DMS114 treated with DMSO at 0.1 percent for 48 hours (cell line): ENCODE measurements around the gene TBXAS1.

Source experiments
- DNase-seq: peaks from one replicate; lab custom pipeline; 2025; ENCODE audit not compliant: unreplicated experiment; lab: John Stamatoyannopoulos, UW

Gene TBXAS1

DNA sequence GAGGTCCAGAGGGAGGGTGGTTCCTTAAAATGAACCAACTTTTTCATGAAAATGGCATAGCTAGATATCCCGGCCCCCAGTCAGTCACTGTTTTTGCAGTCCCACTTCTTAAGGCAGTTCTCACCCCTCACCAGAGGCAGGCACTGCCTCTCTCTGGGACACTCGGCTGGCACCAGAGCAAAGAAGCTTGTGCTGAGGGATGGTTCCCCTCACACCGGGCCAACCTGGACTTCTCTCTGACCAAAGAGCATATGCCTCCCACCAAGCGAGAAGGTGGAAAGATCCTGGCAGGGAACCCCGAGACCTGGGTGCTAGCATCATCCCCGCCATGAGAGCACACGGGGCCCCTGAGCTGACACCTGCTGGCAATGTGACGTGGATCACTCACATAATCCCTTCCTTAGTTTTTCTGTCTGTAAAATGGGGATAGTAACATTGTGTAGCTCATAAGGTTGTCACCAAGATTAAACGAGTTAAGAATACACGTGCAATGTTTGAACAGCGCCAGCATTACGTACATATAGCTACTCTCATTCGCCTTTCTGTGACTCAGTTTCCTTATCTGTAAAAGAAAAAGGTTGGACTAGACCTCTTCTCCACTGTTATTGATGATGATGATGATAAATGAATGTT lies 145.2 kb downstream of the TBXAS1 start:
- DNase-seq = no peak

GRCh38 chr7:139976055-139976837 lies 147.2 kb downstream of the TBXAS1 start:
- DNase-seq = no peak

DNA sequence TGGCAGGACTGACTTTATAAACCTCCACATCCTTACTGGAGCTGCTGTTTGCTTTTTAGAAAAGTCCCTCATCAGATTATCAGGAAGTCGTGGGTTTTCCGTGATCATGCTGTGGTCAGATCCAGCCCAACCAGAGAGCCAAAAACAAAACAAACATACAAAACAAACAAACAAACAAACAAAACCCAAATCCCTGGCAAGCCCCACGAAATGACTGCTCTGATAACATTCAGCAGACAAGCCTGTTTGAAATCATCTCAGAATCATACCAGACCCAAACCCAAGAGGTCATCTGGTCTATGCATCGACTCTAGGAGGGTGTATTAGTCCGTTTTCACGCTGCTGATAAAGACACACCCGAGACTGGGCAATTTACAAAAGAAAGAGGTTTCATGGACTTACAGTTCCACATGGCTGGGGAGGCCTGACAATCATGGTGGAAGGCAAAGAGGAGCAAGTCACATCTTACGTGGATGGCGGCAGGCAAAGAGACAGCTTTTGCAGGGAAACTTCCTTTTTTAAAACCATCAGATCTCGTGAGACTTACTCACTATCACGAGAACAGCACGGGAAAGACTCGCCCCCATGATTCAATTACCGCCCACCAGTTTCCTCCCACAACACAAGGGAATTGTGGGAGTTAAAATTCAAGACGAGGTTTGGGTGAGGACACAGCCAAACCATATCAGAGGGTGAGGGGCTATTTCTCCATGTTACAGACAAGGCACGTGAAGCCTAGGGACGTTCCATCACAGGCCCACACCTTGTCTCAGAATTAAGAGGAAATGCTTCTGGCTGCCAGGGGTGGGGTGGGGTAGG lies 148.0 kb downstream of the TBXAS1 start:
- DNase-seq = no peak

GRCh38 chr7:139981511-139981895 lies 152.4 kb downstream of the TBXAS1 start:
- DNase-seq = no peak

GRCh38 chr7:139982927-139983920 lies 154.2 kb downstream of the TBXAS1 start:
- no peak for DNase-seq

GRCh38 chr7:139984642-139985539 lies 155.8 kb downstream of the TBXAS1 start:
- DNase-seq = no peak

DNA sequence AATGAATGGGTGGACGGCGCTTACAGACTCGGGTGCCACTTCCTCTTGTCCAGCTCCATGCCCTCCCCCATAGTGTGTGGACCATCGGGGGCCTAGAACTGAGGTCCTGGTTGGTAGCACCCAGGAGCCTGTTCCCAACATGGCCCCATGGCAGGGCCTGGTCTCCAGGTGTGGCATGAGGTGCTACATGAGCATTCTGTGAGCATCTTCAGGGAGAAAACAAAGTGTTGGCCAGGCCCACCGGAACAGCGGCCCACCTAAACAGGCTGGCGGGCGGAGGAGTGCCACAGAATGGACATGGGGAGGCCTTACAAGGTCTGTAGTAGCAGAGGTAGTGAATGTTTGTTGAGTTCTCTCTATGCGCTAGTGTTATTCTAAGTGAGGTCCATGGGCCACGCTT lies 156.7 kb downstream of the TBXAS1 start:
- no peak for DNase-seq

DNA sequence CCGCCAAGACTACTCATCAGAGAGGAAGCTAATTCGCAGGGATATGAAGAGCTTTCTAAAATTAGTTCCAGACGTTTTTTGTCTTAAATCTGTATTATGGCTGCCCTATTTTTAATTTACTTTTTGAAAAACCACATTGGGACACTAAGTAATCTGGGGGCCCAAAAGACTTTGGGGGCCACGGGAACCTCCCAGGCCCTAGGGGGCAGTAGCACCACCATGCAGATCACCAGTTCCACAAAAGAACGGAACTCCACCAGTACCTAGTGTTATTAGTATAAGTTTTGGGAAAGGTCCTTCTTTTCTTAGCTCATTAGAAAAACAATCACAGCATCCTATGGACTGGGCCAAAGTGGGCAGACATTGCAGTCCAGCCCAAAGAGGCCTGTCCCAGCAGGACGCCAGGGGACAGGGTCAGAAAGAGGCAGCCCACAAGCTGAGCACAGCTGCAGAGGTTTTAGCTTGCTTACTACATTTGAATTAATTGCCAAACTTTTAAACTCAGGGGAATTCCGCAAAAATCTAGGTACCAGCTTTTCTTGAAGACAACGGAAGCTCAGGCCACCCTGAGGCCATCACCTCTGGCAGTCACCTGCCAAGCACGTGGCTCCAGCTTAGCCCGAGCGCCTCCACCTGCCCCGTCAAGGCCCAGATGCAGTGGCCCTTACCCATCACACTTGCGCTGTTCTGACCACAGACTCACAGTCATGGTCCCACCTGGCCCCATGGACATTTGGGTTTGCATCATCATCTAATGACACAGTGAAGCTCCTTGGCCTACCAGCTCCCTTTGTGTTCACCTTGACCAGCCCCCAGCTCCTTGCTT lies 158.8 kb downstream of the TBXAS1 start:
- no peak for DNase-seq

DNA sequence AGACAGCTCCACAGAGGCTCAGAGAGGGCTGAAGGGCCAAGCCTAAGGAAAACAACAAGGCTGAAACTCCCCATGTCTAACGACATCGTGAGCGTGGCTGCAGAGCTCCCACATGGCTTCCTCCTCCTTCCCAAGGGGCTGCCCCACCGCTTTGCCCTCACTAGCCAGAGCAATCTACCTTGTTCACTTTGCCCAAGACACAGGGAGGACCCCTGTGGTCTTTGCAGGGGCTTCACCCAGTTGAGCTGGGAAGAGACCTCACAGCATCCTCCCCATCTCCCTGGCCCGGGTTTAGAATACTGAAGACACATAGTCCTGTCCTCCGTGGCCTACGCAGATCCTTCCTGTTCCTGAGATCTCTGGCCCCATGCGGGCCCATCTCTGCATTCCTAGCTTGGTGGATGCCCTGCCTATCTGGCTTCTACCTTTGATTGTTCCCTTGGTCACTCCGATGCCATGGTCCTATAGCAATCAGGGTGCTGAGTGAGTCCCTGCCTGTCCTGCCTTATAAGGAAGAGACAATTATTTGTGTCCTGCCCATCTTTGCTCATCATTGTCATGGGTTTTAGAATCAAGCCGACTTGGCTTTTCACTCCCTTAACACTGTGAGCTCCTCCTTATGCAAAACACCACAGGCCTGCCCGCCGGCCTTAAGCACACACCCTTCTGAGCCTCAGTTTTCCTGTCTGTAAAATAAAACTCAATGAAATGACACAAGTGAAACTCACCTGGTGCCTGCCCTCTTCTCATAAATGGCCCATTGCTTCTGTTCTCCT lies 160.5 kb downstream of the TBXAS1 start:
- DNase-seq = no peak

- no peak for DNase-seq
Measured at GRCh38 chr7:139990142-139990535, 161.1 kb downstream of the TBXAS1 start.

GRCh38 chr7:139990571-139991268 lies 161.7 kb downstream of the TBXAS1 start:
- no peak for DNase-seq

GRCh38 chr7:139991269-139991666 lies 162.2 kb downstream of the TBXAS1 start:
- no peak for DNase-seq

GRCh38 chr7:139991911-139992310 lies 162.8 kb downstream of the TBXAS1 start:
- DNase-seq = no peak

DNA sequence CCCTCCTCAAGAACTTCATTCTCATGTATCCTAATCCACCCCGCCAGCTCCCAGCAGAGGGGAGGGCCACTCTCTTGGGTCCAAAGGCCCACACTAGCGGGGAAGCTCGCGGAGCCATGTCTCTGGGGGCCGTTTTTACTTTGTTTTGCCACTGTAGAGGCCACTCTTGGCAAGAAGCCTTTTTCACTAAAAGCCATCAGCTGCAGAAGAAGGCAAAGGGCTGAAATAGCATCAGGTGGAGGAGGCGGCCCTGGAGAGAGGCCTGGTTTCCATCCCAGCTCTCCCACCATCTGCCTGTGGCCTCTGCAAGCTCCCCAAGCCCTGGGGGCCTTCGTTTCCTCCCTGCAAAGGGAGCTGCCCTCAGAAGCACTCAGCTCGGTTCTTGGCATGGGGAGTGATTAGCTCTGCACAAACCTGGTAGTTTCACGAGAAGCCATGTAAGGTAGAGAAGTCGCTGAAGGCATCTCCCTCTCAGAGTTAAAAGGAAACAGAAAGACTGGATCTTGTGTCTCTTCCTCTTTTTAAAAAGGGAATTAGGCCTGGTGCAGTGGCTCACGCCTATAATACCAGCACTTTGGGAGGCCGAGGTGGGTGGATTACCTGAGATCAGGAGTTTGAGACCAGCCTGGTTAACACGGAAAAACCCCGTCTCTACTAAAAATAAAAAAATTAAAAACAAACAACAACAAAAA lies 163.4 kb downstream of the TBXAS1 start:
- DNase-seq = no peak

DNA sequence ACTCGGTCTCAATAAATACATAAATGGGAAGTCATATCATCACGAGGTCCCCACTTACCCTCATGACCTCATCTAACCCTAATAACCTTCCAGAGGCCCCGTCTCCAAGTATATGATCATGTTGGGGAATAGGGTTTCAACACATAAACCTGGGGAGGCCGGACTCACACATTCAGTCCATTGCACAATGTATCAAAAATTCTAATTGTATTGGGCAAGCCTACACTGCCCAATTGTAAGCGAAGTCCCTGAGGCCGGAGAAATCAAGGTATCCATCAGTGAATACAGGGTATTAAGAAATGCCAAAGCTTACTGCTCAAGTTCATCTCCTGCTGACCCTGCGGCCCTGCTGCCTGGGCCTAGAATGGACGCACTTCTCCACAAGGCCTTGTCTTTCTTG lies 164.1 kb downstream of the TBXAS1 start:
- no peak for DNase-seq

DNA sequence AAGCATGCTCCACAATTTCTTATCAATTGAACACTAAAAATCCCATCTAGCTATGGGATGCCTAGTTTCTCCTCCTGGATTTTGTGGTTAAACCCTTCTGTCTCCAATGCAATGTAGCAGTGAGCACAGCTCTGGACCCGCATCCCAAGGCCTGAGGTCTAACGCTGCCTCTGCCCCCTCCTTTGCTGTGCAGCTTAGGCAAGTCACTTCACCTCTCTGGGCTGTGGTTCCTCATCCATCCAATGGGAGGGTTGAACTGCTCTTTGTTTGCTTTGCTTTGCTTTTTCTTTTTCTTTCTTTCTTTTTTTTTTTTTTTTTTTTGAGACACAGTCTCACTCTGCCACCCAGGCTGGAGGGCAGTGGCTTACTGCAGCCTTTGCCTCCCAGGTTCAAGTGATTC lies 164.5 kb downstream of the TBXAS1 start:
- DNase-seq = no peak

DNA sequence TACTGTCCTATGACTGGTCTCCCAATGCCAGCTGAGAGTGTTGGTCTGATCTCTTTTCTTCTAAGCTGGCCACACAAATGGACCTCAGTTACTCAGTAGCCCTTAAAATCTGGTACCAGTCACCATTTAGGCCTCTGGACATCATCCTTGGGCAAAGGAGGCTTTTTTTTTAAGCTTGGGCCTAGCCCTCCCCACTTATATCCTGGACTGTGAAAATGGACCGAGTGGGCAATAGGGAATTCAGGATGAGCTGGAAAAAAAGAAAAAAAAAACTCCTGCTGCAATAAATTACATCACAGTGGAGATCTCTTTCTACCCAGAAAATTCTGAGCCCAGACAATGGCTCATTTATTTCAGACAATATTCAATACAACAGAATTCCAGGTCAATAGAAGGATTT lies 165.3 kb downstream of the TBXAS1 start:
- DNase-seq = no peak
